Mononuclear cell (primary cell): Measurements from ENCODE around the gene TJP3. TPM values are rescaled to one million over a fixed set of nuclear protein-coding genes. Genes with fewer than 3 reads are reported as not detected.
"Not testable (repeated sequence)": the region's sequence is repeated elsewhere in the genome, so short reads cannot be mapped to it uniquely, and the experiment has no call there.

Experiments used
- H3K27me3 ChIP-seq: 2 replicates; pipeline ENCODE4 v1.6.0; 2011; ENCODE audit warnings: low read length, control low read depth; ENCODE audit not compliant: insufficient read depth
- H3K4me1 ChIP-seq: 2 replicates; pipeline ENCODE4 v1.5.1; 2011; ENCODE audit warnings: mild to moderate bottlenecking, low read length, control low read depth; ENCODE audit not compliant: insufficient read depth
- H3K4me3 ChIP-seq: 2 replicates; pipeline ENCODE4 v1.5.1; 2011; ENCODE audit warnings: mild to moderate bottlenecking, low read length, moderate library complexity
- H3K9me3 ChIP-seq: 2 replicates; pipeline ENCODE4 v1.5.1; 2011; ENCODE audit warnings: low read depth, mild to moderate bottlenecking, control low read depth, low read length
- total RNA-seq: library from RNA; depleted of rRNA; stranded (reverse); fragments of >200 nt; gene quantifications from one replicate; pipeline ENCODE4 v1.2.3, GENCODE V29; 2012

Gene TJP3, protein sequence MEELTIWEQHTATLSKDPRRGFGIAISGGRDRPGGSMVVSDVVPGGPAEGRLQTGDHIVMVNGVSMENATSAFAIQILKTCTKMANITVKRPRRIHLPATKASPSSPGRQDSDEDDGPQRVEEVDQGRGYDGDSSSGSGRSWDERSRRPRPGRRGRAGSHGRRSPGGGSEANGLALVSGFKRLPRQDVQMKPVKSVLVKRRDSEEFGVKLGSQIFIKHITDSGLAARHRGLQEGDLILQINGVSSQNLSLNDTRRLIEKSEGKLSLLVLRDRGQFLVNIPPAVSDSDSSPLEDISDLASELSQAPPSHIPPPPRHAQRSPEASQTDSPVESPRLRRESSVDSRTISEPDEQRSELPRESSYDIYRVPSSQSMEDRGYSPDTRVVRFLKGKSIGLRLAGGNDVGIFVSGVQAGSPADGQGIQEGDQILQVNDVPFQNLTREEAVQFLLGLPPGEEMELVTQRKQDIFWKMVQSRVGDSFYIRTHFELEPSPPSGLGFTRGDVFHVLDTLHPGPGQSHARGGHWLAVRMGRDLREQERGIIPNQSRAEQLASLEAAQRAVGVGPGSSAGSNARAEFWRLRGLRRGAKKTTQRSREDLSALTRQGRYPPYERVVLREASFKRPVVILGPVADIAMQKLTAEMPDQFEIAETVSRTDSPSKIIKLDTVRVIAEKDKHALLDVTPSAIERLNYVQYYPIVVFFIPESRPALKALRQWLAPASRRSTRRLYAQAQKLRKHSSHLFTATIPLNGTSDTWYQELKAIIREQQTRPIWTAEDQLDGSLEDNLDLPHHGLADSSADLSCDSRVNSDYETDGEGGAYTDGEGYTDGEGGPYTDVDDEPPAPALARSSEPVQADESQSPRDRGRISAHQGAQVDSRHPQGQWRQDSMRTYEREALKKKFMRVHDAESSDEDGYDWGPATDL
- total RNA-seq: 5.7 TPM

GRCh38 chr19:3708207-3708931 lies at the start of gene TJP3:
Gene TJP3, plus strand, starts transcription at chr19:3708384. Its CDS starts 20,049 bp downstream, at chr19:3728433.
- H3K4me3 ChIP-seq: no peak within 1 kb of the TSS
- H3K9me3 ChIP-seq: no peaks in the 10 kb centered on the region
- H3K27me3 ChIP-seq: peaks cover 3% of the 10 kb centered on the region
- H3K4me1 ChIP-seq: no peaks in the 10 kb centered on the region

GRCh38 chr19:3658870-3659745 lies 49.1 kb upstream of the TJP3 start:
- Histone ChIP-seq H3K4me1 (no peaks in the 10 kb centered on the region), H3K9me3 (no peaks in the 10 kb centered on the region), H3K4me3 (no peak overlapping the region), H3K27me3 (no peaks in the 10 kb centered on the region)

GRCh38 chr19:3659746-3660112 lies 48.5 kb upstream of the TJP3 start:
- no peaks in the 10 kb centered on the region for H3K27me3 ChIP-seq
- H3K4me1 ChIP-seq: no peaks in the 10 kb centered on the region
- no peaks in the 10 kb centered on the region for H3K9me3 ChIP-seq
- H3K4me3 ChIP-seq: no peak overlapping the region

- Histone ChIP-seq H3K9me3 (no peaks in the 10 kb centered on the region), H3K4me1 (peaks cover 3% of the 10 kb centered on the region), H3K4me3 (no peak overlapping the region), H3K27me3 (no peaks in the 10 kb centered on the region)
Measured at GRCh38 chr19:3660493-3661219, 47.5 kb upstream of the TJP3 start.

- no peak overlapping the region for H3K4me3 ChIP-seq
- H3K4me1 ChIP-seq: peaks cover 7% of the 10 kb centered on the region
- no peaks in the 10 kb centered on the region for H3K9me3 ChIP-seq
- no peaks in the 10 kb centered on the region for H3K27me3 ChIP-seq
Measured at GRCh38 chr19:3661284-3662238, 46.6 kb upstream of the TJP3 start.

GRCh38 chr19:3663838-3664237 lies 44.3 kb upstream of the TJP3 start:
- Histone ChIP-seq H3K4me3 (no peak overlapping the region), H3K27me3 (no peaks in the 10 kb centered on the region), H3K4me1 (peaks cover 7% of the 10 kb centered on the region), H3K9me3 (no peaks in the 10 kb centered on the region)

GRCh38 chr19:3664879-3665642 lies 43.1 kb upstream of the TJP3 start:
- Histone ChIP-seq H3K27me3 (no peaks in the 10 kb centered on the region), H3K4me1 (peaks cover 7% of the 10 kb centered on the region), H3K4me3 (no peak overlapping the region), H3K9me3 (no peaks in the 10 kb centered on the region)

DNA sequence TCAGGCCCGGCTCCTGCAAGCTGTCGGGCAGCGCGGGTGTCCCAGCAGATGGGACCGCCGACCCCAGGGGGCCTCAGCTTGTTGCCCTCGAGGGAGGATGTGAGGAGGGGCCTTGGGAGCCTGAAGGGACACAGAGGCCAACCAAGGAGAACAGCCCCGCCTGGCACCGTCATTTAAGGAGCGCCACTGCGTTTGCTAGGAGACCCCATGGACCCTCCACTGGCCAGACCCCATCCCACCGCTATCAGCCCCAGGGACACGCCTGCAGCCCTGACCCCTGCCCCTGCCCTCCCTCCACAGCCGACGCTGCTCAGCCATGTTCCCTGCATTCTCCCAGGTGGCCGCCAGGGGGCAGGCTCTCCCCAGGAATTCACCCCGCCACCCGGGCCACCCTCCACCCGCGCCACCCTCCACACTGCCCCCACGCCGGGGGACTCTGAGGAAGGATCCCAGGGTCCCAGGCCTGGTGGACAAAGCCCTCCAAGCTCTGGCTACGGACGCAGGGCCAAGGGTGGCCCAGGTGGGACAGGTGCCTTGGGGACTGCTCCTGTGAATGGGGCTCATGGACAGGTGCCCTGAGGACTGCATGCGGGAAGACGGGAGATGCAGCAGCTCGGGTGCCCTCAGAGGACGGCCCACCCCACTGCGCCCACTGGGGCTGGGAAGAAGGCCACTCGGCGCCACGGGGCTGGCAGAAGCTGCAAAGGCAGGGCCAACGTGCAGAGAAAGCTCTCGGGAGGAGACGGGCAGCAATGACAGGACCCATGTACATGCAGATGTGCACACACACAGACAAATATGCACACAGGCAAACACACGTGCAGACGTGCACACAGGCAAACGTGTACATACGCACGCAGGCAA lies 42.3 kb upstream of the TJP3 start:
- H3K9me3 ChIP-seq: no peaks in the 10 kb centered on the region
- H3K27me3 ChIP-seq: no peaks in the 10 kb centered on the region
- H3K4me1 ChIP-seq: peaks cover 14% of the 10 kb centered on the region
- no peak overlapping the region for H3K4me3 ChIP-seq

GRCh38 chr19:3666545-3666856 lies 41.7 kb upstream of the TJP3 start:
- not testable (repeated sequence) for H3K4me3 ChIP-seq, H3K27me3 ChIP-seq, H3K9me3 ChIP-seq
- peaks cover 20% of the 10 kb centered on the region for H3K4me1 ChIP-seq

- Histone ChIP-seq H3K27me3 (no peaks in the 10 kb centered on the region), H3K4me1 (peaks cover 27% of the 10 kb centered on the region), H3K9me3 (no peaks in the 10 kb centered on the region), H3K4me3 (no peak overlapping the region)
Measured at GRCh38 chr19:3667037-3667638, 41.0 kb upstream of the TJP3 start.

- H3K9me3 ChIP-seq: no peaks in the 10 kb centered on the region
- no peaks in the 10 kb centered on the region for H3K27me3 ChIP-seq
- H3K4me1 ChIP-seq: peaks cover 30% of the 10 kb centered on the region
- no peak overlapping the region for H3K4me3 ChIP-seq
Measured at GRCh38 chr19:3667766-3668165, 40.4 kb upstream of the TJP3 start.
